ENCODE measurements around the gene SNTA1. TPM values are rescaled to one million over a fixed set of nuclear protein-coding genes. Genes with fewer than 3 reads are reported as not detected.

The SNTA1 gene
- total RNA-seq, 4 donors from 2014 or later = 28.5 to 39.2 (median 37.0) TPM

DNA sequence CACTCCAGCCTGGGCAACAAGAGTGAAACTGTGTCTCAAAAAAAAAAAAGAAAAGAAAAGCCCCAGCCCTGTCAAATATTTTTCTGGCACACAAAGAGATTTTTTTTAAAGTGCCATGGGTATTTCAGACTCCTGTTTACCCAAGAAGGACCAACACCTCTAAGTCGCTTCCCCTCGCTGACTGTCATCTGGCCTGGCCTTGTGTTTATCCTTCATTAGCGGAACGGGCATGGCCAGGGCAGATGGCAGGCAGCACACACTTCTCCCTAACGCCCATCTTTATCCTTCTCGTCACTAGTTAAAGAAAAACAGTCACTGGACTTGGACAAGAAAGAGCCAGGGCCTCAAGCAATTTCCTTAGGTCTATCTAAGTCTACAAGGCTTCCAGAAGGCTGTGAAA is 39.0 kb upstream of the SNTA1 start:
- no peak for ATAC-seq (ENCODE audit: low FRiP score)
- no peak for DNase-seq (ENCODE audit: low spot score)
- TF ChIP-seq, protein P1, sequence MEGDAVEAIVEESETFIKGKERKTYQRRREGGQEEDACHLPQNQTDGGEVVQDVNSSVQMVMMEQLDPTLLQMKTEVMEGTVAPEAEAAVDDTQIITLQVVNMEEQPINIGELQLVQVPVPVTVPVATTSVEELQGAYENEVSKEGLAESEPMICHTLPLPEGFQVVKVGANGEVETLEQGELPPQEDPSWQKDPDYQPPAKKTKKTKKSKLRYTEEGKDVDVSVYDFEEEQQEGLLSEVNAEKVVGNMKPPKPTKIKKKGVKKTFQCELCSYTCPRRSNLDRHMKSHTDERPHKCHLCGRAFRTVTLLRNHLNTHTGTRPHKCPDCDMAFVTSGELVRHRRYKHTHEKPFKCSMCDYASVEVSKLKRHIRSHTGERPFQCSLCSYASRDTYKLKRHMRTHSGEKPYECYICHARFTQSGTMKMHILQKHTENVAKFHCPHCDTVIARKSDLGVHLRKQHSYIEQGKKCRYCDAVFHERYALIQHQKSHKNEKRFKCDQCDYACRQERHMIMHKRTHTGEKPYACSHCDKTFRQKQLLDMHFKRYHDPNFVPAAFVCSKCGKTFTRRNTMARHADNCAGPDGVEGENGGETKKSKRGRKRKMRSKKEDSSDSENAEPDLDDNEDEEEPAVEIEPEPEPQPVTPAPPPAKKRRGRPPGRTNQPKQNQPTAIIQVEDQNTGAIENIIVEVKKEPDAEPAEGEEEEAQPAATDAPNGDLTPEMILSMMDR (IDR thresholded peaks at IDR 0.05) = no peak

DNA sequence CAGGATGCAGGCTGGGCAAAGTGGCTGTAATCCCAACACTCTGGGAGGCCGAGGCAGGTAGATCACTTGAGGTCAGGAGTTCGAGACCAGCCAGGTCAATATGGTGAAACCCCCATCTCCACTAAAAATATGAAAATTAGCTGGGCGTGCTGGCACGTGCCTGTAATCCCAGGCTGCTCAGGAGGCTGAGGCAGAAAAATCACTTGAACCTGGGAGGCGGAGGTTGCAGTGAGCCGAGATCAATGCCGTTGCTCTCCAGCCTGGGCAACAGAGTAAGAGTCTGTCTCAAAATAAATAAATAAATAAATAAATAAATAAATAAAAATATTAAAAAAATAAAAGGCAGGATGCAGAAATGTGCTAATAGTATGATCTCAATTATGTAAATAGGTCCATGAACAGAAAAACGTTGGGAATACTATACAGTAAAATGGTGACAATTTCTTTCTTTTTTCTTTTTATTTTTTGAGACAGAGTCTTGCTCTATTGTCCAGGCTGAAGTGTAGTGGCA is 37.9 kb upstream of the SNTA1 start:
- TF ChIP-seq, protein P1 (IDR thresholded peaks at IDR 0.05) = no peak
- no peak for ATAC-seq (ENCODE audit: low FRiP score)
- DNase-seq (ENCODE audit: low spot score) = no peak

DNA sequence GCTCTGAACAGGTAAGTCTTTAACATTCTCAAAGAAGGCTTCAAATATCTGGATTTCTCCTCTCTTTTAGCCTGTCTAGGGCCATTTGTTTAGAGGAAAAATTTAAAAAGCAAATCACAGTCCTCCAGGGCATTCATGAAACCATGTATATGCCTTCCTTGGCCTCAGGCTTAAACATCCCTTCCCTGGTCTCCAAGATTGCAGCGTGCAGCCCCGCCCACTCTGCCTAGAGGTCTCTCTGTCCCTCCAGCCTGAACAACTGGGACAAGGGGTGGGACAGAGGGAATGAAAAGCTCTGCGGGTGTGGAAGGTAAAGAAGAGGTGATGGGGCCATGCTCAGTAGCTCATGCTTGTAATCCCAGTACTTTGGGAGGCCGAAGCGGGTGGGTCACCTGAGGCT is 36.5 kb upstream of the SNTA1 start:
- DNase-seq (ENCODE audit: low spot score) (no peak), ATAC-seq (ENCODE audit: low FRiP score) (no peak)

DNA sequence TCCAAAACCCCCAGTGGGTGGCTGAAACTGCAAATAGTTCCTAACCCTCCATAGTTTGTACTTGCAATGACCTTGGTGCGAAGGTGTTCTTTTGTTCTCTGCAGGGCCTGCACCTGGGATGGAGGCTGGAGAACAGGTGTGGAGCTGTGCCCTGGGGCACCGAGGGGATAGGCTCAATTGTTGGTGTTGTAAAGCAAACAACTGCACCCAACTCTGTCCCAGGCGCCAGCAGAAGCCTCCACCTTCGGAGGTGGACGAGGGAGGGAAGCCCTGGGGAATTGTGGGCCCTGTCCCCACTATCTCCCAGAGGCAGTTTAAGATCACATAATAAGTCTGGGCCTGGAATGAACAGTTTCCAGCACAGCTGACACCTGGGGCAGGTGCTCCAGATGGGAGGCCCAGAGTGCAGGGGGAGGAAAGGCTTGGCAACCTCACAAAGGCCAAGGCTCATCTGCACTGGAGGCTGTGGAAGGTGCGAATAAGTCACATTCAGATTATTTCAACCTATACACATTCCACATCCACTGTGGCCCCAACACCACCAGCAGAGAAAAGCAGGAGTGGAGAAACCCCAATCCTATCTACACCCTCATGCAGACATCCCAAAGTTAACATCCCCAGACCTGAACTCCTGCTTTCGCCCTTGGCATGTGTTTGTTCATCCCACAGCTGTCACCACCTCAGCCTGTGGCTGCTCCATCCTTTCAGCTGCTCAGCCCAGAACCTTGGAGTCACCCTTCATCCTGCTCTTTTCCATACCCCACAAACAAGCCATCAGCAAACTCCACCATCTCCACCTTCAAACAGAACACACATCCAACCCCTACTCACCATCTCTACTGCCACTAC is 34.0 kb upstream of the SNTA1 start:
- TF ChIP-seq, protein P1 (IDR thresholded peaks at IDR 0.05) = no peak
- no peak for DNase-seq (ENCODE audit: low spot score)
- no peak for ATAC-seq (ENCODE audit: low FRiP score)

More for the DNA sequence above, 36.5 kb upstream of the SNTA1 start:
- TF ChIP-seq, protein P1 (IDR thresholded peaks at IDR 0.05) = no peak

DNA sequence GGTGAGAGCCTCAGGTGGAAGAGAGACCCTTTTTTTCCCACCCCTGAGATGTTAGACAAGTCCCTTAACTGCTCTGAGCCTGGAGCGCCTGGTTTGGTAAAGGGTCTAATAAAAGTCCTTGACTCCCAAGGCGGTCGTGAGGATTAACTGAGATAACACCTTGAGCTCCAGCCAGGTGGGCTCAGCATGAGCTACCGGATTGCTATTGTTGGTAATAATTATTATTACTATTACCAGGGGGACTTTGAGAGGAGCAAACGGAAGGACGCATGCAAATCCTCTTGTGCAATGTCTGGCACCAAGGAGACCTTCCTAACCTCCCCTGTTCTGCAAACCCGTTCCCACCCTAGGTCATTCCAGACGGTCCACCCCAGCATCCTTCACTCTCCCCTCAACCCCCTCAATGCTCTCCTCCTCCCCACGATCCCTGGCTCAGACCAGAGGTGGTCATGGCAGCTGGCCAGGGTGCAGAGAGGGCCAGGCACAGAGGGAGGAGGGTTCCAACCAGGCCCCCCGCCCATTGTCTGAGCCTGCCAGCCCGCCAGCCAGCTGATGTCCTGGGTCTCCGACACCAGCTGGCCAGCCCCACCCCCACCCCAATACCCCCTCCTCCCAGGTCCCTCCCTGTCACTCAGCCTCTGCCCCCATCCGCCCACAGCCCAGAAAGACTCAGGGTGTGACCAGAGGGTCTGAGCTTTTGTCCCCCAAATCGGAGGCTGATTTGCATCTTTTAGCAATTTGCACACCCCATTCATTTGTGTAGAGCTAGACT is 32.0 kb upstream of the SNTA1 start:
- TF ChIP-seq, protein P1 (IDR thresholded peaks at IDR 0.05) = no peak
- no peak for ATAC-seq (ENCODE audit: low FRiP score)
- no peak for DNase-seq (ENCODE audit: low spot score)

DNA sequence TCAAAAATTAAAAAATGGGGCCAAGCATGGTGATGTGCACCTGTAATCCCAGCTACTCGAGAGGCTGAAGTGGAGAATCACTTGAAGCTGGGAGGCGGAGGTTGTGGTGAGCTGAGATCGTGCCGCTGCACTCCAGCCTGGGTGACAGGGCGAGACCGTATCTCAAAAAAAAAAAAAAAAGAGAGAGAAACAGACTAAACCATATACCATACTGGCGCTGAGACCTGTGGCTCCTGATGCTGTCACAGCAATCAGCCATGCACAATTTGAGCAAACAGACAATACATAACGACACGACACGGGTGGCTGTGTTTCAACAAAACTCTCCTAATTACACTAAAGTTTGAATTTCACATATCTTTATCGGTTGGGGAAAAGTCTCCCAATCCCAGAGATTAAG is 31.4 kb upstream of the SNTA1 start:
- ATAC-seq (ENCODE audit: low FRiP score) = no peak
- TF ChIP-seq, protein P1 (IDR thresholded peaks at IDR 0.05) = no peak
- no peak for DNase-seq (ENCODE audit: low spot score)

All from omental fat pad (tissue), 4 donors.